Measurements from ENCODE around the gene PLEKHS1. TPM values are rescaled to one million over a fixed set of nuclear protein-coding genes. Genes with fewer than 3 reads are reported as not detected.

Gene PLEKHS1
- total RNA-seq, 1 experiment from 2014 or later, result not detected

GRCh38 chr10:113735913-113736312 is 15.6 kb upstream of the PLEKHS1 start:
- TF ChIP-seq CTCF (conservative IDR thresholded peaks at IDR 0.05), result no peak

More at GRCh38 chr10:113735913-113736312, 15.6 kb upstream of the PLEKHS1 start:
- Histone ChIP-seq H3K23me2 (ENCODE audit: insufficient read length, low read depth, low read length, poor library complexity, severe bottlenecking) (no peaks in the 10 kb centered on the region), H4K5ac (ENCODE audit: insufficient read length, low read depth, low read length) (no peak overlapping the region), H3K79me1 (ENCODE audit: insufficient read depth, low read depth, low read length, poor library complexity, severe bottlenecking) (no peaks in the 10 kb centered on the region), H3K27ac (ENCODE audit: insufficient read length, low read depth, low read length) (no peak overlapping the region), H3K18ac (ENCODE audit: insufficient read length, low read depth, low read length) (no peak overlapping the region), H2AK5ac (ENCODE audit: insufficient read length, low read length) (no peak overlapping the region), H4K91ac (ENCODE audit: insufficient read length, low read depth, low read length) (no peak overlapping the region), H3K4me2 (ENCODE audit: insufficient read depth, insufficient read length, low read length) (no peak overlapping the region), H2AFZ (ENCODE audit: low read length) (no peak overlapping the region), H3K79me2 (ENCODE audit: insufficient read depth, low read length) (no peaks in the 10 kb centered on the region), H3K9ac (ENCODE audit: extremely low read depth, insufficient read length, low read length) (no peak overlapping the region), H3K27me3 (ENCODE audit: insufficient read depth, low read length) (no peaks in the 10 kb centered on the region), H2BK5ac (ENCODE audit: insufficient read length, low read length) (no peak overlapping the region), H3K23ac (ENCODE audit: insufficient read length, low read depth, low read length) (no peak overlapping the region), H3K9me3 (ENCODE audit: control insufficient read depth, low read depth, low read length) (no peaks in the 10 kb centered on the region), H2BK20ac (ENCODE audit: low read depth, low read length, poor library complexity, severe bottlenecking) (no peak overlapping the region), H3K4me1 (ENCODE audit: insufficient read depth, low read length) (peaks cover 4% of the 10 kb centered on the region; the same call in 1 of the 2 replicates), H3K4ac (ENCODE audit: low read depth, low read length) (no peak overlapping the region), H2BK15ac (ENCODE audit: low read depth, low read length) (no peak overlapping the region), H3K56ac (ENCODE audit: insufficient read length, low read depth, low read length) (no peak overlapping the region), H2BK12ac (ENCODE audit: insufficient read length, low read depth, low read length) (no peak overlapping the region), H3K14ac (ENCODE audit: insufficient read depth, low read length) (no peak overlapping the region), H4K8ac (replicated peaks; ENCODE audit: insufficient read length, low read depth, low read length) (no peak overlapping the region), H2BK120ac (ENCODE audit: low read depth, low read length, poor library complexity, severe bottlenecking) (no peak overlapping the region), H4K20me1 (ENCODE audit: control insufficient read depth, insufficient read depth, insufficient read length) (no peaks in the 10 kb centered on the region), H3T11ph (ENCODE audit: low read length) (no peak overlapping the region)
- no peak overlapping the region for H3K4me3 Mint-ChIP-seq
- H3K36me3 Mint-ChIP-seq (ENCODE audit: insufficient read depth in 1 of 3, low read depth in 3 of 3), result no peaks in the 10 kb centered on the region; a peak in 1 of 7 replicates
- H3K27me3 Mint-ChIP-seq (ENCODE audit: low read depth), result peaks cover 2% of the 10 kb centered on the region; the same call in 1 of the 2 replicates
- DNase-seq, result peak; percentile 34
- H3K4me1 Mint-ChIP-seq, result peaks cover 11 to 12% of the 10 kb centered on the region in 2 experiments
- H3K9me3 Mint-ChIP-seq, result no peaks in the 10 kb centered on the region
- no CpG with 5 or more reads among the region's 2 CpGs for WGBS (ENCODE audit: extremely low coverage, insufficient read length, low lambda C conversion rate)
- no peak overlapping the region; a peak in 1 of 7 replicates for H3K27ac Mint-ChIP-seq
